Dendritic cell treated with granulocyte-macrophage colony-stimulating factor and Interleukin-4, amounts not matched to agents 40 ng/mL and 50 ng/mL, for 4 days (primary cell): Measurements from ENCODE around the gene ZIC4.

ENCODE experiments used
- H3K27ac Mint-ChIP-seq: one replicate; pipeline ENCODE4 v1.8.0; 2022; ENCODE audit warnings: mild to moderate bottlenecking, mixed read lengths
- H3K27me3 Mint-ChIP-seq: one replicate; pipeline ENCODE4 v1.8.0; 2022; ENCODE audit warnings: mild to moderate bottlenecking, mixed read lengths
- H3K36me3 Mint-ChIP-seq: one replicate; pipeline ENCODE4 v1.8.0; 2022; ENCODE audit warnings: low read depth, mixed read lengths
- H3K4me1 Mint-ChIP-seq: one replicate; pipeline ENCODE4 v1.8.0; 2022; ENCODE audit warnings: low read depth, mixed read lengths
- H3K4me3 Mint-ChIP-seq: one replicate; pipeline ENCODE4 v1.8.0; 2022; ENCODE audit warnings: mild to moderate bottlenecking, moderate library complexity, mixed read lengths
- H3K9me3 Mint-ChIP-seq: one replicate; pipeline ENCODE4 v1.8.0; 2022; ENCODE audit warnings: mixed read lengths
- intact Hi-C: fragments of 100-400 bp; cut with micrococcal nuclease; formaldehyde crosslinking; loops from one replicate; pipeline ENCODE4 v1.15.0; 2022

The ZIC4 gene

GRCh38 chr3:147412917-147413685, 6.8 kb upstream of the ZIC4 start:
- peaks cover 11% of the 10 kb centered on the region for H3K9me3 Mint-ChIP-seq
- H3K4me1 Mint-ChIP-seq: peaks cover 33% of the 10 kb centered on the region
- H3K4me3 Mint-ChIP-seq: peak overlapping the region; percentile 53
- intact Hi-C loops: no loop called here
- no peak overlapping the region for H3K27ac Mint-ChIP-seq
- peaks cover 6% of the 10 kb centered on the region for H3K36me3 Mint-ChIP-seq
- peaks cover 85% of the 10 kb centered on the region for H3K27me3 Mint-ChIP-seq

DNA sequence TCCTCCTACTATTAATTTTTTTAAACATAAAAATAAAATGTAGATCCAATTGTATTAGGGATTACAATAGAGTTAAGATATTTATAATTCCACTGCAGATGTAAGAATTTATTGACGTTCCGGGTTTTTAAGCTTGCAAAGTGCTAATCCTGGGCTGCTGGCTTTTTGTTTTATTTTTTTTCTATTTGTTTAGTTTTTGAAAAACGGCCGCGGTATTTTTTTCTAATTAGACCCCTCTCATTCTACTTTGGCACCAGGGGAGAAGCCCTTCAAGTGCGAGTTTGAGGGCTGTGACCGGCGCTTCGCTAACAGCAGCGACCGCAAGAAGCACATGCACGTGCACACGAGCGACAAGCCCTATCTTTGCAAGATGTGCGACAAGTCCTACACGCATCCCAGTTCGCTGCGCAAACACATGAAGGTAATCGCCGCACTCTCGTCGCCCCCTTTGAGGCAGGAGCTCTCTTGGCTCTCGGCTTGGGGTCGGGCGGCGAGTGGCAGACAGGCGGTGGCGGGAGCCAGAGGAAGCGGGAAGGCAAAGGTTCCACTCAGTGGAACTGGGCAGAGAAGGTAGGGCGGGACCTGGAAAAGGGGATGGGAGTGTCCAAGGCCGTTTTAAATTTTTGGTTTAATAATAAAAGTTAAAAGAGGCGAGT, 6.0 kb upstream of the ZIC4 start:
- H3K36me3 Mint-ChIP-seq: peaks cover 6% of the 10 kb centered on the region
- peaks cover 14% of the 10 kb centered on the region for H3K9me3 Mint-ChIP-seq
- H3K4me3 Mint-ChIP-seq: no peak overlapping the region
- H3K4me1 Mint-ChIP-seq: peaks cover 35% of the 10 kb centered on the region
- H3K27ac Mint-ChIP-seq: no peak overlapping the region
- intact Hi-C loops: no loop called here
- peaks cover 86% of the 10 kb centered on the region for H3K27me3 Mint-ChIP-seq

GRCh38 chr3:147411815-147412241, 5.5 kb upstream of the ZIC4 start:
- H3K27ac Mint-ChIP-seq: no peak overlapping the region
- peaks cover 6% of the 10 kb centered on the region for H3K36me3 Mint-ChIP-seq
- peaks cover 88% of the 10 kb centered on the region for H3K27me3 Mint-ChIP-seq
- intact Hi-C loops: no loop called here
- peaks cover 35% of the 10 kb centered on the region for H3K4me1 Mint-ChIP-seq
- peaks cover 14% of the 10 kb centered on the region for H3K9me3 Mint-ChIP-seq
- H3K4me3 Mint-ChIP-seq: no peak overlapping the region

- H3K27ac Mint-ChIP-seq: no peak overlapping the region
- H3K4me1 Mint-ChIP-seq: peaks cover 35% of the 10 kb centered on the region
- H3K36me3 Mint-ChIP-seq: peaks cover 6% of the 10 kb centered on the region
- peaks cover 14% of the 10 kb centered on the region for H3K9me3 Mint-ChIP-seq
- H3K4me3 Mint-ChIP-seq: peak overlapping the region; percentile 64
- H3K27me3 Mint-ChIP-seq: peaks cover 91% of the 10 kb centered on the region
- intact Hi-C loops: no loop called here
Measured at GRCh38 chr3:147411238-147411814, 5.0 kb upstream of the ZIC4 start.

DNA sequence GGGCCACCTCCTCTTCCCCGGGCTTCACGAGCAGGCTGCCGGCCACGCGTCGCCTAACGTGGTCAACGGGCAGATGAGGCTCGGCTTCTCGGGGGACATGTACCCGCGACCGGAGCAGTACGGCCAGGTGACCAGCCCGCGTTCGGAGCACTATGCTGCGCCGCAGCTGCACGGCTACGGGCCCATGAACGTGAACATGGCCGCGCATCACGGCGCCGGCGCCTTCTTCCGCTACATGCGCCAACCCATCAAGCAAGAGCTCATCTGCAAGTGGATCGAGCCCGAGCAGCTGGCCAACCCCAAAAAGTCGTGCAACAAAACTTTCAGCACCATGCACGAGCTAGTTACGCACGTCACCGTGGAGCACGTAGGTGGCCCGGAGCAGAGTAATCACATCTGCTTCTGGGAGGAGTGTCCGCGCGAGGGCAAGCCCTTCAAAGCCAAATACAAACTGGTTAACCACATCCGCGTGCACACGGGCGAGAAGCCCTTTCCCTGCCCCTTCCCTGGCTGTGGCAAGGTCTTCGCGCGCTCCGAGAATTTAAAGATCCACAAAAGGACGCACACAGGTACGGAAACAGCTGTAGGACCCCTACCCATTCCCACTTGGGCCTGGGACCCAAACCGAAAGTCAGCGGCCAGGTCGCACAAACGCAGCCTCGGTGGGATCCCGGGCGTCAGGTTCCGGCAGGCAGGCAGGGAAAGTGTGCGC, 4.3 kb upstream of the ZIC4 start:
- H3K4me3 Mint-ChIP-seq: peak overlapping the region; percentile 64
- peaks cover 92% of the 10 kb centered on the region for H3K27me3 Mint-ChIP-seq
- intact Hi-C loops: no loop called here
- peaks cover 14% of the 10 kb centered on the region for H3K9me3 Mint-ChIP-seq
- H3K27ac Mint-ChIP-seq: no peak overlapping the region
- peaks cover 6% of the 10 kb centered on the region for H3K36me3 Mint-ChIP-seq
- H3K4me1 Mint-ChIP-seq: peaks cover 35% of the 10 kb centered on the region

GRCh38 chr3:147410116-147410525, 3.8 kb upstream of the ZIC4 start:
- no peak overlapping the region for H3K4me3 Mint-ChIP-seq
- peaks cover 14% of the 10 kb centered on the region for H3K9me3 Mint-ChIP-seq
- H3K36me3 Mint-ChIP-seq: peaks cover 6% of the 10 kb centered on the region
- H3K27me3 Mint-ChIP-seq: peaks cover 92% of the 10 kb centered on the region
- intact Hi-C loops: no loop called here
- H3K27ac Mint-ChIP-seq: no peak overlapping the region
- H3K4me1 Mint-ChIP-seq: peaks cover 35% of the 10 kb centered on the region

DNA sequence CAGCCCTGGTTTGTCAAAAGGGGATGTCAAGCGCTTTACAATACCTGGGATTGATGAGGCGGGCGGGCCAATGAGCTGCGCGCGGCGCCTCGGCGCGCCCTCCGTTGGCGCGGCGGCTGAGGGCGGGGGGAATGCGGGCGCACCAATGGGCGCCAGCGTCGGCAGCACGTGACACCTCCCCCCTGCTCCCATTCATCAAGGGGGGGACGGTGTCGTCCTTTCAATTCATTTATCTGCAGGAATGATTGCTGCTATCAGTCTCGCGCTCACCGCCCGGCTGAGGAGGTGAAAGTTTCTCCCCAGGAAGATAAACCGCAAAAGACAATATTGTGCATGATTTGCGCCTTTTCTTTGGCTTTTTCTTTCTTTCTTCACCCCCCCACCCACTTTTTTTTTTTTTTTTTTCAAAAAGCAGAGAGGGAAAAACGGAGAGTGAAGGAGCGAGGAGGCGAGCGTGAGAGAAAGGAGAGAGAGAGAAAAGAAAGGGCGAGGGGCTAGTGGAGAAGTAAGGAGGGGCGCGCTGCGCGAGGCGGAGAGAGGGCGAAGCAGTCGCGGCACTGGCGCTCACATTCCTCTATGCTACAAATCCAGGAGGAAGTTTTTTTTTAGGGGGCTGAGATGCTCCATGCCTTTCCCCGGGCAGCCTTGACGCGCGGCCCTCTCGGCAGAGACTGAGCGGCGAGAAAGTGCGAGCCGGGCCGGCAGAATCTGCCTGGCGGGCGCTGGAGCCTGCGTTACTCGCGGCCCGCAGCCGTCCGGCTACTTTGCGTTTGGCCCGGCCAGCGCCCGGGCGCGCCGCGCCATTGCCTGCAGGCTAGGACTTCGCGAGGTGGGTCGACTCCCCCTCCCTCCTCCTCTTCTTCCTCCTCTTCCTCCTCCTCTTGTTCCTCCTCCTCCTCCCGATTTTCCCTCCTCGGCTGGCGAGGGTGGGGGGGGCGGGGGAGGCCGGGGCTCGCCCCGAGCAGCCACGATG, 3.1 kb upstream of the ZIC4 start, which contains the start of gene ZIC1:
Gene ZIC1 (plus strand): TSS at position 223 of the 973 bp plus-strand sequence. CDS start 748 bp downstream, at position 971.
- H3K4me1 Mint-ChIP-seq: peaks cover 35% of the 10 kb centered on the region

DNA sequence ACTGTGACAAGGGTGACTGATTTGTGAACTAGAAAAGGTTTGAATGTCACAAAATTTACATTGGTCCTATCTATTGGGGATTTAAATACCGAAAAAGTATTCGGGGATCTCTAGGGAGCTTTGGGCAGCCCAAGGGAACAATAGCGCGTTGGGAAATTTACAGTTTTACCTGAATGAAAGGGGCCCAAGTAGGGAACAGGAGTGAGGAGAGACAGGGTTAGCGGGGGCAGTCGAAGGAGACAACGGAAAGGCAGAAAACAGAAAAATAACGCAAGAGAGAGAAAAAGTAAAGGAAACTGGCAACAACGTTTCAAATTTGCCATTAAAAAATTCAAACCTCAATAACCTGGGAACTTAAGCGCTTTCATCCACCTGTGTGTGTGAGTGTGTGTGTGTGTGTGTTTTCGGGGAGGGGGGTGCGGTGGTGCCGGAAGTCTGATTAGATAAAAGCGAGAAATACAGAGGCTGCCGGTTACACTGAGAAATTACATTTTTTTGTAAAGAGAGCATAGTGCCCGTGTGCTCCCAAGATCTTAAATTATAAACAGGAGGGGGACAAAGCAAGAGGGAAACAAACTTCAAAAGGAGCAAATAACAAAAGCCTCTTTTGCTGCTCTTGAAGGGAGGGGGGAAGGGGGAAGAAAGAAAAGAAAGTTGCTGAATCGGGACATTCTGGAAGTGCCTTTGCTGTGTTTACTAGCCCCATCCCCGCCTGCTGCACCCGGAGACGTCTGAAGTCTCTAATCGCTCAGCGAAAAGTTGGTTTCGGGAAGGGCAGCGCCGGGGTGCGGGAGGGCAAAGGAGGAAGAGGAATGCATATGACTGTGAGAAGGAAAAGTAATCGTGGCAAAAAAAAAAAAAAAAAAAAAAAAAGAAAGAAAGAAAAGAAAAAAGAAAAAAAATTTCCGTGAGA, 2.1 kb upstream of the ZIC4 start:
- Mint-ChIP-seq H3K27ac (no peak overlapping the region), H3K4me3 (no peak overlapping the region), H3K4me1 (peaks cover 32% of the 10 kb centered on the region), H3K9me3 (peaks cover 14% of the 10 kb centered on the region), H3K36me3 (peaks cover 6% of the 10 kb centered on the region), H3K27me3 (peaks cover 98% of the 10 kb centered on the region)
- intact Hi-C loops: no loop called here

More for the DNA sequence above, 3.1 kb upstream of the ZIC4 start, which contains the start of gene ZIC1:
- H3K9me3 Mint-ChIP-seq: peaks cover 14% of the 10 kb centered on the region
- no peak within 1 kb of the TSS for H3K4me3 Mint-ChIP-seq
- intact Hi-C loops: no loop called here
- no peak within 1 kb of the TSS for H3K27ac Mint-ChIP-seq
- H3K36me3 Mint-ChIP-seq: peaks cover 6% of the 10 kb centered on the region
- peaks cover 94% of the 10 kb centered on the region for H3K27me3 Mint-ChIP-seq

GRCh38 chr3:147407498-147408187, 1.3 kb upstream of the ZIC4 start:
- H3K9me3 Mint-ChIP-seq: peaks cover 14% of the 10 kb centered on the region
- H3K4me1 Mint-ChIP-seq: peaks cover 26% of the 10 kb centered on the region
- peaks cover 6% of the 10 kb centered on the region for H3K36me3 Mint-ChIP-seq
- intact Hi-C loops: no loop called here
- peaks cover 98% of the 10 kb centered on the region for H3K27me3 Mint-ChIP-seq
- no peak overlapping the region for H3K4me3 Mint-ChIP-seq
- no peak overlapping the region for H3K27ac Mint-ChIP-seq

GRCh38 chr3:147407114-147407497, 763 bp upstream of the ZIC4 start:
- Mint-ChIP-seq H3K4me1 (peaks cover 22% of the 10 kb centered on the region), H3K4me3 (no peak overlapping the region), H3K27ac (no peak overlapping the region), H3K36me3 (peaks cover 6% of the 10 kb centered on the region), H3K27me3 (peaks cover 99% of the 10 kb centered on the region), H3K9me3 (peaks cover 14% of the 10 kb centered on the region)
- intact Hi-C loops: no loop called here

GRCh38 chr3:147405231-147406027, 914 bp downstream of the ZIC4 start:
- intact Hi-C loops: no loop called here
- H3K4me3 Mint-ChIP-seq: no peak overlapping the region
- H3K4me1 Mint-ChIP-seq: peaks cover 11% of the 10 kb centered on the region
- peaks cover 6% of the 10 kb centered on the region for H3K36me3 Mint-ChIP-seq
- no peak overlapping the region for H3K27ac Mint-ChIP-seq
- peaks cover 96% of the 10 kb centered on the region for H3K27me3 Mint-ChIP-seq
- peaks cover 14% of the 10 kb centered on the region for H3K9me3 Mint-ChIP-seq
